ENCODE results near the gene GAK.

GRCh38 chr4:851701-852430 is 80.2 kb downstream of the GAK start:
- TF ChIP-seq POLR2AphosphoS5 (IDR thresholded peaks at IDR 0.05; ENCODE audit: insufficient read depth in 1 of 2, low read depth in 1 of 2) = no peak
- TF ChIP-seq CTCF (IDR thresholded peaks at IDR 0.05) = no peak

All from vagina (tissue), 2 donors.